Tibial artery (tissue), 4 donors: ENCODE measurements around the gene NCBP2L.
A peak's percentile ranks its signal among the peaks of the same experiment; 100 is the strongest.

Experiments
- DNase-seq, 2 donors: peaks; one replicate each; pipeline ENCODE4 v3.0.0-alpha.2; 2019
- H3K27ac ChIP-seq, 2 donors: fragments of 200-600 bp; sonication (generic) in 1 of 2; 1 replicate in 1 of 2; 2 replicates in 1 of 2; pipeline ENCODE4 v1.5.1; 2018 to 2019; ENCODE audit warnings: mild to moderate bottlenecking in 1 of 2
- H3K27me3 ChIP-seq, 2 donors: fragments of 200-600 bp; sonication (generic) in 1 of 2; one replicate each; pipeline versions ENCODE4 v1.5.1 to v1.6.0; 2016 to 2019
- H3K36me3 ChIP-seq, 3 donors: fragments of 200-600 bp; sonication (generic) in 2 of 3; one replicate each; pipeline ENCODE4 v1.5.1; 2016 to 2019; ENCODE audit warnings: mild to moderate bottlenecking in 2 of 3
- H3K4me1 ChIP-seq, 4 donors: fragments of 200-600 bp; sonication (generic) in 2 of 4; 1 replicate in 3 of 4; 2 replicates in 1 of 4; pipeline ENCODE4 v1.5.1; 2016 to 2019
- H3K4me3 ChIP-seq, 2 donors: fragments of 200-600 bp; sonication (generic) in 1 of 2; 1 replicate in 1 of 2; 2 replicates in 1 of 2; pipeline ENCODE4 v1.5.1; 2018 to 2019; ENCODE audit warnings: mild to moderate bottlenecking in 2 of 2
- H3K9me3 ChIP-seq, 3 donors: fragments of 200-600 bp; sonication (generic) in 1 of 3; one replicate each; pipeline ENCODE4 v1.5.1; 2016 to 2019
- intact Hi-C: fragments of 100-400 bp; cut with DNase I; formaldehyde crosslinking; loops from one replicate; pipeline ENCODE4 v1.15.0; 2023; ENCODE audit warnings: low total_unique reads
- TF ChIP-seq, protein P1 (sequence below), 2 experiments: fragments of 200-600 bp in 1 of 2; fragments of 450-650 bp in 1 of 2; IDR thresholded peaks; one replicate each; pipeline ENCODE4 v1.5.1; 2017 to 2019; ENCODE audit warnings: antibody characterized with exemption in 2 of 2, mild to moderate bottlenecking in 1 of 2, moderate library complexity in 1 of 2

The NCBP2L gene

DNA sequence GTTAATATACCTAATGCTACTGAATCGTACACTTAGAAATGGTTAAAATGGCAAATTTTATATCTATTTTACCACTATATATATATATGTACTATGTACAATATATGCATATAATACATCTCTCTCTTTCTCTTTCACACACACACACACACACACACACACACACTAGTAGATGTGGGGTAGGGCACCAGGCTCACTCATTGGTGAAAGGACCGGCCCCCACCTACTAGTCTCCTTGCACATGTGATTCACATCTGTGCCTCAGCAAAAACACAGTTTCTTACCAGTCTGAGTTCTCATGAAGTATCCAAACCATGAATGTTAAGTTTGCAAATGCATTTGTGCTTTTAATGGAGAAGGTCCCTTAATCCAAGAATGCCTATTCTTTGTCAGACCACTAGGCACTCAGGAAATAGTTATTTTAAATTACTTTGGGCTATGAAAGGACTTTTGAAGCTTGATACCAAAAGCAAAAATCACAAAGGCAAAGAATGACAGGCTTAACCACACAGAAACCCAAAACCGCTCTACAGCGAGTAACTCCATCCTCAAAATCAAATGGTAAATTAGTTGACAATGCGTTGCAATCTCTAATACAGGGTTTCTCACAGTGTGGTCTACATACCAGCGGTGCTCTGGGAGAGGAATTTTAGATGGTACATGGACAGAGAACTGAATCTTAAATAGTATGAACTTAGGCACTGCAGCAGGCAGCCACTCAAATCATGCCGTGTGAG lies 7.8 kb upstream of the NCBP2L start:
- H3K27me3 ChIP-seq: no peaks in the 10 kb centered on the region
- intact Hi-C loops: no loop called here
- H3K9me3 ChIP-seq: no peaks in the 10 kb centered on the region
- TF ChIP-seq, protein P1, sequence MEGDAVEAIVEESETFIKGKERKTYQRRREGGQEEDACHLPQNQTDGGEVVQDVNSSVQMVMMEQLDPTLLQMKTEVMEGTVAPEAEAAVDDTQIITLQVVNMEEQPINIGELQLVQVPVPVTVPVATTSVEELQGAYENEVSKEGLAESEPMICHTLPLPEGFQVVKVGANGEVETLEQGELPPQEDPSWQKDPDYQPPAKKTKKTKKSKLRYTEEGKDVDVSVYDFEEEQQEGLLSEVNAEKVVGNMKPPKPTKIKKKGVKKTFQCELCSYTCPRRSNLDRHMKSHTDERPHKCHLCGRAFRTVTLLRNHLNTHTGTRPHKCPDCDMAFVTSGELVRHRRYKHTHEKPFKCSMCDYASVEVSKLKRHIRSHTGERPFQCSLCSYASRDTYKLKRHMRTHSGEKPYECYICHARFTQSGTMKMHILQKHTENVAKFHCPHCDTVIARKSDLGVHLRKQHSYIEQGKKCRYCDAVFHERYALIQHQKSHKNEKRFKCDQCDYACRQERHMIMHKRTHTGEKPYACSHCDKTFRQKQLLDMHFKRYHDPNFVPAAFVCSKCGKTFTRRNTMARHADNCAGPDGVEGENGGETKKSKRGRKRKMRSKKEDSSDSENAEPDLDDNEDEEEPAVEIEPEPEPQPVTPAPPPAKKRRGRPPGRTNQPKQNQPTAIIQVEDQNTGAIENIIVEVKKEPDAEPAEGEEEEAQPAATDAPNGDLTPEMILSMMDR (IDR thresholded peaks at IDR 0.05): no peak
- no peak overlapping the region for H3K27ac ChIP-seq
- no peaks in the 10 kb centered on the region for H3K36me3 ChIP-seq
- DNase-seq: no peak
- no peak overlapping the region for H3K4me3 ChIP-seq
- H3K4me1 ChIP-seq: peaks cover 0 to 20% (median 7%) of the 10 kb centered on the region in 4 donors

- intact Hi-C loops: no loop called here
- no peaks in the 10 kb centered on the region for H3K9me3 ChIP-seq
- no peak for DNase-seq
- H3K4me3 ChIP-seq: peak overlapping the region; percentile 70 to 71
- no peak overlapping the region for H3K27ac ChIP-seq
- H3K27me3 ChIP-seq: no peaks in the 10 kb centered on the region
- peaks cover 0 to 20% (median 7%) of the 10 kb centered on the region in 4 donors for H3K4me1 ChIP-seq
- no peaks in the 10 kb centered on the region for H3K36me3 ChIP-seq
- TF ChIP-seq, protein P1 (IDR thresholded peaks at IDR 0.05): no peak
Observed at GRCh38 chrX:107773206-107773605, 4.3 kb upstream of the NCBP2L start.

DNA sequence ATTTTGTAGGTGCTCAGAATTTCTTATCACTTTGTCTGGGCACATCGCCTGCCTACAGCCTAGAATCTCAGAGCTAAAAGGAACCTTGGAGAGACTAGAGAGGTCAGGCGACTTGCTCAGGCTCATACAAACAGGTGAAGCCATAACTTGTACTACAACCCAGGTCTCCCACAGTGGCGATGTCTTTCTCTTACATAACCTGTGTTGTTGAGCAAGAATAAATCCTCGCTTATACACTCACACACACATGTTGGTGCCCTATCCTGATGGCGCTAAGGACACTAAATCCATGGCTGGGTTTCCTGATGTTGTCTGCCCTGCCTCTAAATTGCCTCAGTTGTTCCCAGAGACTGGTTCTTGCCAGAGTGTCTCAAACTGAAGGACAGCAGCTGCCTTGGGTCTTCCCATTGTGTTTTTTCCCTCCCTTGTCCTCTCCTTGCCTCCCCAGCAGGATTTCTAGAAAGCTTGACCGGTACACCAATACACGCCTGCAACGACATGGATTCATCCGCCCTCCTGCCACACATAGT lies 3.6 kb upstream of the NCBP2L start:
- no peaks in the 10 kb centered on the region for H3K36me3 ChIP-seq
- H3K9me3 ChIP-seq: no peaks in the 10 kb centered on the region
- intact Hi-C loops: no loop called here
- H3K4me1 ChIP-seq: peaks cover 0 to 20% (median 7%) of the 10 kb centered on the region in 4 donors
- TF ChIP-seq, protein P1 (IDR thresholded peaks at IDR 0.05): no peak
- H3K27ac ChIP-seq: peak overlapping the region in 1 of 2 donors; percentile 94
- H3K4me3 ChIP-seq: peak overlapping the region; percentile 70 to 71
- DNase-seq: no peak
- H3K27me3 ChIP-seq: no peaks in the 10 kb centered on the region

- Histone ChIP-seq H3K27ac (peak overlapping the region; percentile 88 to 94), H3K36me3 (no peaks in the 10 kb centered on the region), H3K4me1 (peaks cover 0 to 20% (median 7%) of the 10 kb centered on the region in 4 donors), H3K27me3 (no peaks in the 10 kb centered on the region), H3K9me3 (no peaks in the 10 kb centered on the region), H3K4me3 (peak overlapping the region; percentile 70 to 71)
- intact Hi-C loops: loop anchor here (5.0 kb wide), 2 partner anchors 103 to 118 kb away; no protein-coding TSS in a partner anchor
- TF ChIP-seq, protein P1 (IDR thresholded peaks at IDR 0.05): peak in 1 of 2 experiments; percentile 1
- no peak for DNase-seq
Observed at GRCh38 chrX:107775000-107775733, 2.4 kb upstream of the NCBP2L start.

- peak within 1 kb of the TSS; percentile 70 to 71 for H3K4me3 ChIP-seq
- no peaks in the 10 kb centered on the region for H3K9me3 ChIP-seq
- H3K27me3 ChIP-seq: no peaks in the 10 kb centered on the region
- TF ChIP-seq, protein P1 (IDR thresholded peaks at IDR 0.05): peak in 1 of 2 experiments; percentile 9
- peak within 1 kb of the TSS; percentile 88 to 94 for H3K27ac ChIP-seq
- intact Hi-C loops: loop anchor here (5.0 kb wide), 2 partner anchors 104 to 119 kb away; no protein-coding TSS in a partner anchor
- DNase-seq: peak; percentile 88 to 94
- H3K36me3 ChIP-seq: no peaks in the 10 kb centered on the region
- peaks cover 0 to 20% (median 7%) of the 10 kb centered on the region in 4 donors for H3K4me1 ChIP-seq
Observed at GRCh38 chrX:107775734-107776511, 1.6 kb upstream of the NCBP2L start, which contains the start of gene TSC22D3. TSS of gene TSC22D3 (minus strand) at chrX:107775787. CDS start at chrX:107775419, 368 bp downstream.
